ENCODE data around the gene GSE1. TPM values are rescaled to one million over a fixed set of nuclear protein-coding genes. Genes with fewer than 3 reads are reported as not detected.

GSE1 gene
- total RNA-seq, 1 donor from 2014 or later: 87.2 TPM

DNA sequence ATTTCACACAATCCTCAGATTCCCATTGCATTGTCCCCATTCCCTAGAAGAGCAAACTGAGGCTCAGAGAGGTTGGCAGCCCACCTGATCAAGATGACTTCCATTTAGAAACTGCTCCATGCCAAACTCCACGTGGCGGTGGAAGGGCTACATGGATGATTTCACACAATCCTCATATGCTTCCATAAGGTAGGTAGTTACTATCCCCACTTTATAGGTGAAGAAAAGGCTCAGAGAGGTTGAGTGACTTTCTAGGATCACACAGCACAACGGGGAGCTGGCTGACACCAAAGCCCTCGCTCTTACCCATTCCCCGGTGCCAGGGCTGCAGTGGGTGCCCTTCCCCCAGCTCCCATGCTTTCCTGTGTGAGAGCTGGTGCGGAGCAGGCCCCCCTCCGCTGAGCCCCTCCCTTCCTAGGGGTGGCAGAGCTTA, 85.4 kb downstream of the GSE1 start:
- DNase-seq (no peak), ATAC-seq (no peak)
- Histone ChIP-seq H3K27ac (no peak overlapping the region), H3K4me1 (no peaks in the 10 kb centered on the region), H3K36me3 (no peaks in the 10 kb centered on the region), H3K27me3 (peaks cover 4% of the 10 kb centered on the region), H3K9me3 (no peaks in the 10 kb centered on the region), H3K4me3 (no peak overlapping the region)
- TF ChIP-seq, protein P1, sequence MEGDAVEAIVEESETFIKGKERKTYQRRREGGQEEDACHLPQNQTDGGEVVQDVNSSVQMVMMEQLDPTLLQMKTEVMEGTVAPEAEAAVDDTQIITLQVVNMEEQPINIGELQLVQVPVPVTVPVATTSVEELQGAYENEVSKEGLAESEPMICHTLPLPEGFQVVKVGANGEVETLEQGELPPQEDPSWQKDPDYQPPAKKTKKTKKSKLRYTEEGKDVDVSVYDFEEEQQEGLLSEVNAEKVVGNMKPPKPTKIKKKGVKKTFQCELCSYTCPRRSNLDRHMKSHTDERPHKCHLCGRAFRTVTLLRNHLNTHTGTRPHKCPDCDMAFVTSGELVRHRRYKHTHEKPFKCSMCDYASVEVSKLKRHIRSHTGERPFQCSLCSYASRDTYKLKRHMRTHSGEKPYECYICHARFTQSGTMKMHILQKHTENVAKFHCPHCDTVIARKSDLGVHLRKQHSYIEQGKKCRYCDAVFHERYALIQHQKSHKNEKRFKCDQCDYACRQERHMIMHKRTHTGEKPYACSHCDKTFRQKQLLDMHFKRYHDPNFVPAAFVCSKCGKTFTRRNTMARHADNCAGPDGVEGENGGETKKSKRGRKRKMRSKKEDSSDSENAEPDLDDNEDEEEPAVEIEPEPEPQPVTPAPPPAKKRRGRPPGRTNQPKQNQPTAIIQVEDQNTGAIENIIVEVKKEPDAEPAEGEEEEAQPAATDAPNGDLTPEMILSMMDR (IDR thresholded peaks at IDR 0.05): no peak
- intact Hi-C loops (cut with DNase I): loop anchor here (10.0 kb wide), 1 partner anchor 64 kb away; no protein-coding TSS in a partner anchor

DNA sequence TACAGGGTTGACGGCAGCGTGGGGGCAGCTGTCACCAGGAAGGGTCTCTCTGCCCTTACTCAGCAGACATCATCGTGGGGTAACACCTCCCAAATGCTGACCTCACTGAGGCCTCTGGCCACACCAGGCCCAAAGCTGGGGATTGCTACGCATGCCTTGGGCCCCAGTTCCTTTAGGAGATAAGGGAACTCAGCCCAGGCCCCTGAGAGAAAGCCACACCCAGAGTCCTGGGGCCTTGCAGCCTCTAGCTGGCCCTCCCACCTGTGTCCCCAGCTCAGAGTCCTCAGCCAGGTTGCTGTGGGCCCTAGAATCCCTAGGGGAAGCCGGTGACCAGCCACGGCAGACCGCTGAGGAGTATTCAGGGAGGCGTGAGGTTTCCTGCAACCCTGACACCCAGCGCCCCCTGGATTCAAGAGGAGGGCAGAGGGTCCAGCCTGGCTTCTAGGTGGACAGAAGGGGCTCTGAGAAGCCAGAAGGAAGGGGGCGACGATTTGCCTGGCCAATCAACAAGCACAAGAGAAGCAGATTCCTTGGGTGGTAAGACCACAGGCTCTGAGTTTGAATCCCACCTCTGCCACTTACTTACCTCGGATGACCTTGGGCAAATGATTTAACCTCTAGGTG, 85.9 kb downstream of the GSE1 start:
- intact Hi-C loops (cut with DNase I): loop anchor here (10.0 kb wide), 1 partner anchor 64 kb away; no protein-coding TSS in a partner anchor
- H3K9me3 ChIP-seq: no peaks in the 10 kb centered on the region
- DNase-seq (no peak), ATAC-seq (no peak)
- H3K4me1 ChIP-seq: no peaks in the 10 kb centered on the region
- TF ChIP-seq, protein P1 (IDR thresholded peaks at IDR 0.05): no peak
- H3K36me3 ChIP-seq: no peaks in the 10 kb centered on the region
- H3K4me3 ChIP-seq: no peak overlapping the region
- H3K27me3 ChIP-seq: peaks cover 4% of the 10 kb centered on the region
- no peak overlapping the region for H3K27ac ChIP-seq

DNA sequence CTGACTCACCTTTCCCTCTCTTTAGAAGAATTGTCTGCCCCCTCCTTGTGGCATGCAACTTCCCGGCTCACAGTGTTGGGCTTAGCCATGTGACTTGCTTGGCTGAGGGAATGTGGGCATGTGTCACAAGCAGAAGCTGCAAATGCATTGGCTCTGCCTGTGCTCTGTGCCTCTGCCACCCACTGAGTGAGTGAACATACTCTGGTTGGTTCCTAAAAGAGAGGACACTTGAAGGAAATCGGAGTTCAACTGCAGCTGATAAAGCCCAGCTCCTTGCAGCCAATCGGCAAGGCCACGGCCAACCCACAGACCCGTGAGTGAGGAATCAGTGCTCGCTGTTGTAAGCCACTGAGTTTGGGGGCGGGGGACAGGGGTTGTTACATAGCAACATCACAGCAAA, 86.5 kb downstream of the GSE1 start:
- Histone ChIP-seq H3K27ac (no peak overlapping the region), H3K4me3 (no peak overlapping the region), H3K4me1 (no peaks in the 10 kb centered on the region), H3K36me3 (no peaks in the 10 kb centered on the region), H3K9me3 (no peaks in the 10 kb centered on the region), H3K27me3 (peaks cover 3% of the 10 kb centered on the region)
- intact Hi-C loops (cut with DNase I): loop anchor here (10.0 kb wide), 1 partner anchor 65 kb away; no protein-coding TSS in a partner anchor
- DNase-seq: no peak
- peak; percentile 90 for ATAC-seq
- TF ChIP-seq, protein P1 (IDR thresholded peaks at IDR 0.05): no peak

DNA sequence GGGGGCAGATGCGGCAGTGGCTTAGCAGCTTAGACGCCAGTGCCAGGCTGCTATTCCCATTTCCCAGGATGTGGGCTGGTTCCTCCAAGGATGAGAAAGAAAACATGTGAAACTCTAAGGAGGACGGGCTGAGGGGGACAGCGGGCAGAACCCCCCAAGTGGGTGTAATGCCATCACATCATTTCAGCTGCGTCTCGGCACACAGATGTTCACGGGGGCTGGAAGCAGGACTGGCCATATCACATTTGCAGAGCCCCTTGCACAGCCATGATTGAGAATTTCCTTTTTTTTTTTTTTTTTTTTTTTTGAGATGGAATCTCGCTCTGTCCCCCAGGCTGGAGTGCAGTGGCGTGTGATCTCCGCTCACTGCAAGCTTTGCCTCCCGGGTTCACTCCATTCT, 90.9 kb downstream of the GSE1 start:
- DNase-seq (no peak), ATAC-seq (no peak)
- Histone ChIP-seq H3K36me3 (no peaks in the 10 kb centered on the region), H3K27ac (no peak overlapping the region), H3K4me3 (no peak overlapping the region), H3K4me1 (no peaks in the 10 kb centered on the region), H3K27me3 (no peaks in the 10 kb centered on the region), H3K9me3 (no peaks in the 10 kb centered on the region)
- intact Hi-C loops (cut with DNase I): no loop called here
- TF ChIP-seq, protein P1 (IDR thresholded peaks at IDR 0.05): no peak

DNA sequence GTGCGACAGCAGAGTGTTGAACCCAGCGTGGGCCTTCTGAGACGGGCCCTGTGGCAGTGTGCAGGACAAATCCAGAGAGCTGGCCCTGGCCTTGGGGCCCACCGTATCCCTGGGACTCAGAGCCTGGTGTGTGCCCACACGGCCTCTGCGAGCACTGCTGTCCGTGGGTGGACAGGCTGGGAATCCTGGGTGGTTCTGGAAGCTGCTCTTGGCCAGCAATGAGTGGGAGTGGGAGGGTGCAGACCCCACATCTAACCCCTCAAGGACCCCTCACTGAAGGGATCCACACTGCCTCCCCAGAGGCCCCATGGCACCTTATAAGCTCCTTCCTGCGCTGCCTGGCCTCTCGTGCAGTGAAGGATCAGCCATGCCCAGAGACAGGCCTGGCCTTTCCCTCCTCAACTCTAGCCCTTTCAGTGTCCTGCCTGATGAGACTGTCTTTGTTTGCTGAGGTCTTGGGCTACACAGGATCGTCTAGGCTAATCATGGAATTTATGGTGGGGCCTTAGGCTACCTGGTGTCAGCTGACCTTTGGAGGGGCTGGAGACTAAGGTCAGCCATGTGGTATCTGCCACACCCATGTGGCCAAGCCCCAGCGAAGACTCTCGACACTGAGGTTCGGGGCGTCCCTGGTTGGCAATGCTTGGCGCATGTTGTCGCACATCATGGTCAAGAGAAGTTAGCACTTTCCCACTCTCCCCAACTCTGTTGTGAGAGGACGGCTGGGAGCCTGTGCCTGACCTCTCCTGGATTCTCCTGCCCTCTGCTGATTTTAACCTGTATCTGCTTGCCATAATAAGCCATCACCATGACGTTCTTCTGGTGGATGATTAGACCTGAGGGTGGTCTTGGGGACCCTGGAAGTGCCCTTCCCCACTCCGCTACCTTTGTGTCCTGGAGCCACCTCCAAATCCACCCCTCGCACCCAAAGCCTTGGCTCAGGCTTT, 92.1 kb downstream of the GSE1 start:
- intact Hi-C loops (cut with DNase I): no loop called here
- no peaks in the 10 kb centered on the region for H3K4me1 ChIP-seq

More for the DNA sequence above, 92.1 kb downstream of the GSE1 start:
- TF ChIP-seq, protein P1 (IDR thresholded peaks at IDR 0.05): no peak
- no peak overlapping the region for H3K27ac ChIP-seq
- no peak overlapping the region for H3K4me3 ChIP-seq
- H3K27me3 ChIP-seq: no peaks in the 10 kb centered on the region
- H3K36me3 ChIP-seq: no peaks in the 10 kb centered on the region
- DNase-seq (no peak), ATAC-seq (no peak)
- H3K9me3 ChIP-seq: no peaks in the 10 kb centered on the region

Measured in upper lobe of right lung (tissue), 1 donor.